CMK (cell line): Measurements from ENCODE around the gene ALG1L2.
"Not testable (repeated sequence)": the region's sequence is repeated elsewhere in the genome, so short reads cannot be mapped to it uniquely, and the experiment has no call there.

Experiments
- DNase-seq: peaks from one replicate; pipeline ENCODE4 v3.0.0-alpha.2; 2010; ENCODE audit warnings: low read depth

ALG1L2 gene

GRCh38 chr3:130081351-130081881 is at the start of gene ALG1L2:
Gene ALG1L2, plus strand, starts transcription at chr3:130081831. Its CDS starts 186 bp downstream, at chr3:130082017.
- no peak for DNase-seq

- not testable (repeated sequence) for DNase-seq
These were observed 44.4 kb upstream of the ALG1L2 start for GRCh38 chr3:130037126-130037815.

DNA sequence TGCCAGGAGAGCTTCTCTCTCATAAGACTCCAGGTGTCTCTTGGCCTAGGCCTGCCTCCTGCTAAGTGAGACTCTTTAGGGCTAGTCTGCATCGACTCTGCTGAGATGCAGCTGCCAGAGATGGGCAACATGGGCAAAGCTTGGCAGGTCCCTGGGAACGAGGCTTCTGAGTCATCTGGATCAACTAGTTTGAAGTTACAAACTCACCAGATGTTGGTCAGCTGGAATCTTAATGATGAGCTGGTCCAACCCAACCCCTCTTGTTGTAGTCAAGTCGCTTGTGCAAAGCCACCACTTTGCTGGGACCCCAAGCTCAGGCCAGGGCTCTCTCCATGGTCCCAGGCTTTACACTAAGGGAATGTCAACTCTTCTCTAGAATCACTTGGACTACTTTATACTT is 38.9 kb upstream of the ALG1L2 start:
- not testable (repeated sequence) for DNase-seq

- not testable (repeated sequence) for DNase-seq
These were observed 38.0 kb upstream of the ALG1L2 start for GRCh38 chr3:130043658-130044057.

DNA sequence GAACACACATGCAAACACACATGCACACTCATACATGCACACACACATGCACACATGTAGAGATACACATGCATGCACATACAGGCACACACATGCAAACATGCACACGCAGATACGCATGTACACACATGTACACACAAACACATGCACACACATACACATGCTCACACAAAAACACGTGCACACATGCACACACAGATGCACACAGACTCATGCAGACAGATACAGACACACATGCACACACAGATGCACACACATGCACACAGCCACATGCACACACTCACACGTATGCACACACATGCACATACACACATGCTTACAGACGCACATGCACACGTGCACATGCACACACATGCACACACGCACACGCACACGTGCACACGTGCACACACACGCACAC is 37.3 kb upstream of the ALG1L2 start:
- DNase-seq: no peak

GRCh38 chr3:130048726-130049125 is 32.9 kb upstream of the ALG1L2 start:
- no peak for DNase-seq

DNA sequence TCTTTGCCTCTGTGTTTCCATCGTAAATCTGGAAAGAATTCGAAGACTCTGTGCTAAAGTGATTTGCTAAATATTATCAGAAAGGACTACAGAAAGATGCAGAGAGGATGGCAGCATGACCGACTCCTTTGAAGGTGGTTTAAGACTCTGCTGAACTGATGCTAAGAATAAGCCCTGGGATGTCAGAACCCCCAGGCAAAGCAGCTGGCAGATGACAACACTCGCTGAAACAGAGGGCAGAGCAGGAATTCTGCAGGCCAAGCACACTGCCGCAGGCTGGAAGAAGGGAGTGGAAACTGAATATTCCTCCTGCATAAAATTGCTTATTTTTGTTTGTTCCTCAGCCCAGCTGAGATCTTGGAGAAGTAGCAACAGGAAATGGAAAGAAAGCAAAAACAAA is 29.3 kb upstream of the ALG1L2 start:
- not testable (repeated sequence) for DNase-seq

GRCh38 chr3:130052965-130053364 is 28.7 kb upstream of the ALG1L2 start:
- not testable (repeated sequence) for DNase-seq

GRCh38 chr3:130057536-130058266 is 23.9 kb upstream of the ALG1L2 start:
- DNase-seq: not testable (repeated sequence)

- DNase-seq: not testable (repeated sequence)
These were observed 23.4 kb upstream of the ALG1L2 start for GRCh38 chr3:130058267-130058657.

GRCh38 chr3:130058716-130059115 is 22.9 kb upstream of the ALG1L2 start:
- DNase-seq: not testable (repeated sequence)

DNA sequence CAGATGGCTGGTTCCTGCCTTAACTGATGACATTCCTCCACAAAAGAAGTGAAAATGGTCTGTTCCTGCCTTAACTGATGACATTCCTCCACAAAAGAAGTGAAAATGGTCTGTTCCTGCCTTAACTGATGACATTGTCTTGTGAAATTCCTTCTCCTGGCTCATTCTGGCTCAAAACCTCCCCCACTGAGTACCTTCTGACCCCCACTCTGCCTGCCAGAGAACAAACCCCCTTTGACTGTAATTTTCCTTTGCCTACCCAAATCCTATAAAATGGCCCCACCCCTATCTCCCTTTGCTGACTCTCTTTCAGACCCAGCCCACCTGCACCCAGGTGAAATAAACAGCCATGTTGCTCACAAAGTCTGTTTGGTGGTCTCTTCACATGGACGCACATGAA is 22.5 kb upstream of the ALG1L2 start:
- DNase-seq: not testable (repeated sequence)

DNA sequence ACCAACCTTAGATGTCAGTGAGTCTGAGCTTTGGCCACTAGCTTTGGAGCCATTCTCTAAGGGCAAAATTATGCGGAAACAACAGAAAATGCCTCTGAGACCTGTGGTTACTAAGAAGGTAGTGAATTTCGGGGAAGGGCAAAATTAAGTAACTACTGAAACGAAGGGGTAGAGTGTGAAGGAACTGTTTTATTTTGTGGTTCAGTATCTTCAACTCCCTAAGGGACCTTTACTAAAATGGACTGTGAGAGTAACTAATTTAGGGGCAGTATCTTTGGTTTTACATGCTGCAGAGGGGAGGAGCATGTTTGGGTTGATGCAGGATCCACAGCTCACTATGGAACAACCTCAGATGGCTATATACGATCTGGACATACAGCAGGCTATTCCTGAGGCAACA is 8.0 kb upstream of the ALG1L2 start:
- no peak for DNase-seq

DNA sequence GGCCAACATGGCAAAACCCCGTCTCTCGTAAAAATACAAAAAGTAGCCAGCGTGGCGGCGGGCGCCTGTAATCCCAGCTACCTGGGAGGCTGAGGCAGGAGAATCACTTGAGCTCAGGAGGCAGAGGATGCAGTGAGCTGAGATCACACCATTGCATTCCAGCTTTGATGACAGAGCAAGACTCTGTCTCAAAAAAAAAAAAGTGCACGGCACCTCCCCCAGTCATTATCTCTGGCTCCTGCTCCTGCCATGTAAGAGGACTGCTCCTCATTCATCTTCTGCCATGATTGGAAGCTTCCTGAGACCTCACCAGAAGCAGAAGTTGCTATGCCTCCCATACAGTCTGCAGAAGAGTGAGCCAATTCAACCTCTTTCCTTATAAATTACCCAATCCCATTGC is 4.0 kb upstream of the ALG1L2 start:
- no peak for DNase-seq

- not testable (repeated sequence) for DNase-seq
These were observed 1.9 kb downstream of the ALG1L2 start for GRCh38 chr3:130083363-130084090.

GRCh38 chr3:130084436-130084980 is 2.9 kb downstream of the ALG1L2 start:
- DNase-seq: no peak

GRCh38 chr3:130085881-130086280 is 4.2 kb downstream of the ALG1L2 start:
- DNase-seq: no peak

- not testable (repeated sequence) for DNase-seq
These were observed 5.0 kb downstream of the ALG1L2 start for GRCh38 chr3:130086628-130087027.

- no peak for DNase-seq
These were observed 6.4 kb downstream of the ALG1L2 start for GRCh38 chr3:130088061-130088460.

- not testable (repeated sequence) for DNase-seq
These were observed 9.1 kb downstream of the ALG1L2 start for GRCh38 chr3:130090681-130091080.

DNA sequence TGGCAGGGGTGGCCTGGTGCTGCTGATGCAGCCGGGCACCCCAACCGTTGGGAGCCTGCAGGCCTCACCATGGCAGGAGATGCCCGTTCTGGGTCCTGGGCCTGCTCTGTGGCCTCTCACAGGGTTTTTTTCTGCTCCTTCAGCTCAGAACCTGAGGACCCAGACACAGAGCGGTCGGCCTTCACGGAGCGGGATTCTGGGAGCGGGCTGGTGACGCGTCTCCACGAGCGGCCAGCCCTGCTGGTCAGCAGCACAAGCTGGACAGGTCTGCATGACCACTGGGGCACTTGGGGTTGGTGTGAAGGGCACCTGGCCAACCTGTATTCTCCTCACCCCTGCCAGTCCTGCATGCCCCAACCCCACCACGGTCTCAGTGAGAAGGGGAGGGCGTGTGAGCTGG is 10.3 kb downstream of the ALG1L2 start:
- no peak for DNase-seq

DNA sequence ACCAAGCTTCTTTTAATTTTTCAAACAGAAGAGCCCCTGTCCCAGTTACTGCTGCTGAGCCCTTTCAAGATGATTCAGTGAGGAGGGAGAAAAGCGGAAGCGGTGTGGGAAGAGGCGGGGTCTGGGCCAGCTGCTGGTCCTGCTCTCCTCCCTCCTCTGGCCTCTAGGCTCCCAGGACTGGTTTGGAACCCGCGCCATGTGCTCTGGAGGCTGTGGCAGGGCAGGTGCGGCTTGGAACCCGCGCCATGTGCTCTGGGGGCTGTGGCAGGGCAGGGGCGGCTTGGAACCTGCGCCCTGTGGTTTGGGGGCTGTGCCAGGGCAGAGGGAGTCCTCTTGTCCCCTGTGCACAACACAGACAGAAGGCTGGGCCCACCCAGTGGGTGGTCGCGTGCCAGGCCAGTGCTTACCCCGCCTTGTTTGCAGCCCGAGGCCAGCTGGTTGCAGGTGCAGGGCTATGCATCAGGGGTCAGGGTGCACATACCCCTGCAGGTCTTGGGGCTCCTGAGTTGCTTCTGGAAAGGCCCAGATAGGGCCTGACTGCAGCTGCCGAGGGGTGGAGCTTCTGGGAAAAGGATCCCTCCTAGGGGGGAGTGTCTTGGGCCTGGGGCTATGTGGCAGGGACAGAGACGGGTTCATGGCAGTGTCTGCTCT is 12.2 kb downstream of the ALG1L2 start:
- DNase-seq: no peak
